ENCODE measurements around the gene HSD3B7.
"Not testable (repeated sequence)": the region's sequence is repeated elsewhere in the genome, so short reads cannot be mapped to it uniquely, and the experiment has no call there.

Gene HSD3B7

GRCh38 chr16:30984669-30985400 is at the start of gene HSD3B7:
Gene HSD3B7 (plus strand): TSS chr16:30985207. CDS start chr16:30985659, 452 bp downstream.
- peak; percentile 79 for DNase-seq

GRCh38 chr16:30937692-30938091 is 47.3 kb upstream of the HSD3B7 start:
- no peak for DNase-seq

GRCh38 chr16:30939571-30939970 is 45.4 kb upstream of the HSD3B7 start:
- DNase-seq = not testable (repeated sequence)

- DNase-seq = peak; percentile 75
These were observed 43.2 kb upstream of the HSD3B7 start for GRCh38 chr16:30941600-30942425.

GRCh38 chr16:30942426-30942806 is 42.6 kb upstream of the HSD3B7 start:
- no peak for DNase-seq

- no peak for DNase-seq
These were observed 40.7 kb upstream of the HSD3B7 start for GRCh38 chr16:30944352-30944751.

- DNase-seq = no peak
These were observed 38.1 kb upstream of the HSD3B7 start for GRCh38 chr16:30946671-30947540.

GRCh38 chr16:30947541-30947858 is 37.5 kb upstream of the HSD3B7 start:
- DNase-seq = no peak

GRCh38 chr16:30947859-30948666 is 36.9 kb upstream of the HSD3B7 start:
- DNase-seq = peak; percentile 37

GRCh38 chr16:30948667-30949649 is 36.0 kb upstream of the HSD3B7 start, which contains the start of gene ORAI3:
Gene ORAI3 (plus strand): TSS chr16:30949068. CDS start chr16:30949290, 222 bp downstream.
- DNase-seq = peak; percentile 45

GRCh38 chr16:30949650-30950515 is 35.1 kb upstream of the HSD3B7 start:
- peak; percentile 32 for DNase-seq

- no peak for DNase-seq
These were observed 34.4 kb upstream of the HSD3B7 start for GRCh38 chr16:30950516-30951065.

GRCh38 chr16:30951193-30951592 is 33.8 kb upstream of the HSD3B7 start:
- DNase-seq = no peak

- no peak for DNase-seq
These were observed 33.3 kb upstream of the HSD3B7 start for GRCh38 chr16:30951750-30952149.

GRCh38 chr16:30953111-30953510 is 31.9 kb upstream of the HSD3B7 start:
- no peak for DNase-seq

- peak; percentile 75 for DNase-seq
These were observed 31.4 kb upstream of the HSD3B7 start for GRCh38 chr16:30953511-30954124.

- DNase-seq = no peak
These were observed 30.0 kb upstream of the HSD3B7 start for GRCh38 chr16:30954993-30955392.

- peak; percentile 87 for DNase-seq
These were observed 28.2 kb upstream of the HSD3B7 start for GRCh38 chr16:30956601-30957455.

Data from CD4-positive, alpha-beta T cell treated with Interleukin-17A for 1 hour (primary cell).